Hepatocyte (in vitro differentiated cells): ENCODE results near the gene MRPL2.

Experiments
- EZH2phosphoT487 ChIP-seq: fragments of 200-600 bp; sonication (generic); IDR thresholded peaks from one replicate; pipeline ENCODE4 v1.6.1; 2018; ENCODE audit warnings: antibody characterized with exemption, mild to moderate bottlenecking, low read depth, moderate library complexity; ENCODE audit not compliant: unreplicated experiment, severe bottlenecking
- TF ChIP-seq, protein P1 (sequence below): fragments of 200-600 bp; sonication (generic); IDR thresholded peaks from 2 replicates; pipeline ENCODE4 v1.5.1; 2016; ENCODE audit warnings: antibody characterized with exemption, mild to moderate bottlenecking; ENCODE audit not compliant: poor library complexity

DNA sequence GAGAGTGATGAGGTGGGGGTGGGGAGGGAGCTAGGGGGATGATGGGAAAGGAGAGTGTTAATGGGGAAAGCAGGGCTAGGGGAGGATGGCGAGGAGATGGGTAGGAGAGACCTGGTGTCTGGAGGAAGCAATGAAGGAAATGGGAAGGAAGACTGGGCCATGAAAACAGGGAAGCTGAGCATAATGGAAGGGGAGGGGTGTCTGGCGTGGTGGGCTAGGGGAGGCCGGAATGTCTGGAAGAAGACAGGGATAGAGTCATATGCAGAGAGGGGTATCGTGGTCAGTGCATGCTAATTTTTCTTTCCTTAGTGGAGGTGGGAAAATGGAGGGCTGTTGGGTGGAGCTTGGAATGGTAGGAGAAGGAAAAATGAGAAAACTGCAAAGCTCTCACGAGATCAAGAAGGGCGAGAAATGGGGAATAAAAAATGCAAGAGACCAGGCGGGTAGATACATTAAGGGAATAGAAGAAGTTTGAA, 44.8 kb downstream of the MRPL2 start:
- TF ChIP-seq, protein P1, sequence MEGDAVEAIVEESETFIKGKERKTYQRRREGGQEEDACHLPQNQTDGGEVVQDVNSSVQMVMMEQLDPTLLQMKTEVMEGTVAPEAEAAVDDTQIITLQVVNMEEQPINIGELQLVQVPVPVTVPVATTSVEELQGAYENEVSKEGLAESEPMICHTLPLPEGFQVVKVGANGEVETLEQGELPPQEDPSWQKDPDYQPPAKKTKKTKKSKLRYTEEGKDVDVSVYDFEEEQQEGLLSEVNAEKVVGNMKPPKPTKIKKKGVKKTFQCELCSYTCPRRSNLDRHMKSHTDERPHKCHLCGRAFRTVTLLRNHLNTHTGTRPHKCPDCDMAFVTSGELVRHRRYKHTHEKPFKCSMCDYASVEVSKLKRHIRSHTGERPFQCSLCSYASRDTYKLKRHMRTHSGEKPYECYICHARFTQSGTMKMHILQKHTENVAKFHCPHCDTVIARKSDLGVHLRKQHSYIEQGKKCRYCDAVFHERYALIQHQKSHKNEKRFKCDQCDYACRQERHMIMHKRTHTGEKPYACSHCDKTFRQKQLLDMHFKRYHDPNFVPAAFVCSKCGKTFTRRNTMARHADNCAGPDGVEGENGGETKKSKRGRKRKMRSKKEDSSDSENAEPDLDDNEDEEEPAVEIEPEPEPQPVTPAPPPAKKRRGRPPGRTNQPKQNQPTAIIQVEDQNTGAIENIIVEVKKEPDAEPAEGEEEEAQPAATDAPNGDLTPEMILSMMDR, result no peak
- TF ChIP-seq EZH2phosphoT487, result no peak
